NCI-H2227 (cell line): ENCODE measurements around the gene USP17L25.
"Not testable (repeated sequence)": the region's sequence is repeated elsewhere in the genome, so short reads cannot be mapped to it uniquely, and the experiment has no call there.

ENCODE experiments used
- DNase-seq: peaks from one replicate; lab custom pipeline; 2025; ENCODE audit not compliant: unreplicated experiment; lab: John Stamatoyannopoulos, UW

Gene USP17L25

GRCh38 chr4:9329611-9330010 is at the start of gene USP17L25:
Gene USP17L25, plus strand, starts transcription at chr4:9329911. Its CDS starts 0 bp downstream, at chr4:9329911.
- not testable (repeated sequence) for DNase-seq

- not testable (repeated sequence) for DNase-seq
These were observed 5.5 kb upstream of the USP17L25 start for GRCh38 chr4:9324191-9324590.

- DNase-seq: not testable (repeated sequence)
These were observed 4.8 kb upstream of the USP17L25 start, which contains the start of gene USP17L24 for GRCh38 chr4:9324865-9325264. Gene USP17L24, plus strand, starts transcription at chr4:9325165. Its CDS starts 0 bp downstream, at chr4:9325165.

- not testable (repeated sequence) for DNase-seq
These were observed 4.6 kb downstream of the USP17L25 start, which contains the start of gene USP17L26 for GRCh38 chr4:9334358-9334757. Gene USP17L26, plus strand, starts transcription at chr4:9334658. Its CDS starts 0 bp downstream, at chr4:9334658.

DNA sequence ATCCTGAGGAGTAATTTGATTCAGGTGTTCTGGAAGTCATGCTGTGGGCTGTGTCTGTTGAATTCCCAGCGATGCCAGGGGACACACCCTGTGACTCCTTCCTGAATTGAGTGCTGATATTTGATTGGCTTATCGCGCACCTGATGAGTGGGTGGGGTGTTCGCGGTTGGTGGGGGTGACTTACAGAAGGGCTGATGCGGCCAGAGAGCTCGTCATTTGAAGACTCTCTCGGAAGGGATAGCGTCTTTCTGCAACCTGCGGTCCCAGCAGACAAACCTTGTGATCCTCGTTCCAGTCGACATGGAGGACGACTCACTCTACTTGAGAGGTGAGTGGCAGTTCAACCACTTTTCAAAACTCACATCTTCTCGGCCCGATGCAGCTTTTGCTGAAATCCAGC is 9.4 kb downstream of the USP17L25 start, which contains the start of gene USP17L5:
USP17L5 (plus strand) TSS at position 301 of the 400 bp plus-strand sequence; CDS start at position 301, 0 bp downstream.
- not testable (repeated sequence) for DNase-seq

DNA sequence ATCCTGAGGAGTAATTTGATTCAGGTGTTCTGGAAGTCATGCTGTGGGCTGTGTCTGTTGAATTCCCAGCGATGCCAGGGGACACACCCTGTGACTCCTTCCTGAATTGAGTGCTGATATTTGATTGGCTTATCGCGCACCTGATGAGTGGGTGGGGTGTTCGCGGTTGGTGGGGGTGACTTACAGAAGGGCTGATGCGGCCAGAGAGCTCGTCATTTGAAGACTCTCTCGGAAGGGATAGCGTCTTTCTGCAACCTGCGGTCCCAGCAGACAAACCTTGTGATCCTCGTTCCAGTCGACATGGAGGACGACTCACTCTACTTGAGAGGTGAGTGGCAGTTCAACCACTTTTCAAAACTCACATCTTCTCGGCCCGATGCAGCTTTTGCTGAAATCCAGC is 14.1 kb downstream of the USP17L25 start, which contains the start of gene USP17L27:
USP17L27 (plus strand) TSS at position 301 of the 400 bp plus-strand sequence; CDS start at position 301, 0 bp downstream.
- not testable (repeated sequence) for DNase-seq

GRCh38 chr4:9348593-9348992 is 18.9 kb downstream of the USP17L25 start, which contains the start of gene USP17L28:
Gene USP17L28, plus strand, starts transcription at chr4:9348893. Its CDS starts 0 bp downstream, at chr4:9348893.
- not testable (repeated sequence) for DNase-seq

- DNase-seq: not testable (repeated sequence)
These were observed 21.2 kb downstream of the USP17L25 start for GRCh38 chr4:9350866-9351265.

DNA sequence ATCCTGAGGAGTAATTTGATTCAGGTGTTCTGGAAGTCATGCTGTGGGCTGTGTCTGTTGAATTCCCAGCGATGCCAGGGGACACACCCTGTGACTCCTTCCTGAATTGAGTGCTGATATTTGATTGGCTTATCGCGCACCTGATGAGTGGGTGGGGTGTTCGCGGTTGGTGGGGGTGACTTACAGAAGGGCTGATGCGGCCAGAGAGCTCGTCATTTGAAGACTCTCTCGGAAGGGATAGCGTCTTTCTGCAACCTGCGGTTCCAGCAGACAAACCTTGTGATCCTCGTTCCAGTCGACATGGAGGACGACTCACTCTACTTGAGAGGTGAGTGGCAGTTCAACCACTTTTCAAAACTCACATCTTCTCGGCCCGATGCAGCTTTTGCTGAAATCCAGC is 23.6 kb downstream of the USP17L25 start, which contains the start of gene USP17L29:
USP17L29 (plus strand) TSS at position 301 of the 400 bp plus-strand sequence; CDS start at position 301, 0 bp downstream.
- not testable (repeated sequence) for DNase-seq

GRCh38 chr4:9362829-9363228 is 33.1 kb downstream of the USP17L25 start, which contains the start of gene USP17L30:
Gene USP17L30, plus strand, starts transcription at chr4:9363129. Its CDS starts 0 bp downstream, at chr4:9363129.
- DNase-seq: not testable (repeated sequence)

- DNase-seq: not testable (repeated sequence)
These were observed 50.2 kb downstream of the USP17L25 start for GRCh38 chr4:9379881-9380280.
